Measurements from ENCODE around the gene OR10D3. TPM values are rescaled to one million over a fixed set of nuclear protein-coding genes. Genes with fewer than 3 reads are reported as not detected.

Gene OR10D3
- total RNA-seq, 4 donors from 2014 or later, result not detected

- H3K27me3 ChIP-seq, result no peaks in the 10 kb centered on the region
- no peak for DNase-seq
- no peak overlapping the region for H3K4me3 ChIP-seq
- H3K27ac ChIP-seq, result no peak overlapping the region
- H3K9me3 ChIP-seq, result no peaks in the 10 kb centered on the region
- H3K36me3 ChIP-seq, result no peaks in the 10 kb centered on the region
- no peak for TF ChIP-seq CTCF (IDR thresholded peaks at IDR 0.05)
- no peak for TF ChIP-seq POLR2A (IDR thresholded peaks at IDR 0.05)
- peaks cover 0 to 6% (median 0%) of the 10 kb centered on the region in 4 donors for H3K4me1 ChIP-seq
These were observed 14.9 kb downstream of the OR10D3 start for GRCh38 chr11:124197999-124198398.

GRCh38 chr11:124198897-124199296 is 15.8 kb downstream of the OR10D3 start:
- no peak for DNase-seq
- H3K36me3 ChIP-seq, result no peaks in the 10 kb centered on the region
- TF ChIP-seq POLR2A (IDR thresholded peaks at IDR 0.05) (no peak), CTCF (IDR thresholded peaks at IDR 0.05) (no peak)

GRCh38 chr11:124199702-124200101 is 16.6 kb downstream of the OR10D3 start:
- no peaks in the 10 kb centered on the region for H3K27me3 ChIP-seq
- H3K9me3 ChIP-seq, result no peaks in the 10 kb centered on the region
- H3K36me3 ChIP-seq, result no peaks in the 10 kb centered on the region
- TF ChIP-seq CTCF (IDR thresholded peaks at IDR 0.05) (no peak), POLR2A (IDR thresholded peaks at IDR 0.05) (no peak)
- DNase-seq, result no peak
- H3K4me1 ChIP-seq, result peaks cover 0 to 4% (median 0%) of the 10 kb centered on the region in 4 donors
- H3K27ac ChIP-seq, result no peak overlapping the region
- H3K4me3 ChIP-seq, result no peak overlapping the region

More at GRCh38 chr11:124198897-124199296, 15.8 kb downstream of the OR10D3 start:
- no peaks in the 10 kb centered on the region for H3K27me3 ChIP-seq
- no peaks in the 10 kb centered on the region for H3K9me3 ChIP-seq
- H3K4me1 ChIP-seq, result peaks cover 0 to 6% (median 0%) of the 10 kb centered on the region in 4 donors
- no peak overlapping the region for H3K27ac ChIP-seq
- H3K4me3 ChIP-seq, result no peak overlapping the region

- Histone ChIP-seq H3K27ac (no peak overlapping the region), H3K9me3 (no peaks in the 10 kb centered on the region), H3K36me3 (no peaks in the 10 kb centered on the region), H3K27me3 (no peaks in the 10 kb centered on the region), H3K4me1 (no peaks in the 10 kb centered on the region), H3K4me3 (no peak overlapping the region)
- TF ChIP-seq CTCF (IDR thresholded peaks at IDR 0.05), result no peak
- no peak for TF ChIP-seq POLR2A (IDR thresholded peaks at IDR 0.05)
- no peak for DNase-seq
These were observed 17.5 kb downstream of the OR10D3 start for GRCh38 chr11:124200671-124201070.

- H3K27me3 ChIP-seq, result no peaks in the 10 kb centered on the region
- DNase-seq, result no peak
- no peak for TF ChIP-seq POLR2A (IDR thresholded peaks at IDR 0.05)
- H3K9me3 ChIP-seq, result no peaks in the 10 kb centered on the region
- no peak overlapping the region for H3K4me3 ChIP-seq
- H3K36me3 ChIP-seq, result no peaks in the 10 kb centered on the region
- H3K27ac ChIP-seq, result no peak overlapping the region
- H3K4me1 ChIP-seq, result no peaks in the 10 kb centered on the region
These were observed 19.8 kb downstream of the OR10D3 start for GRCh38 chr11:124202951-124203350.

GRCh38 chr11:124204008-124204407 is 20.9 kb downstream of the OR10D3 start:
- Histone ChIP-seq H3K36me3 (no peaks in the 10 kb centered on the region), H3K27ac (no peak overlapping the region), H3K4me1 (no peaks in the 10 kb centered on the region), H3K27me3 (no peaks in the 10 kb centered on the region), H3K9me3 (no peaks in the 10 kb centered on the region), H3K4me3 (no peak overlapping the region)
- no peak for DNase-seq
- TF ChIP-seq CTCF (IDR thresholded peaks at IDR 0.05) (no peak), POLR2A (IDR thresholded peaks at IDR 0.05) (no peak)
